GM18520 (cell line): ENCODE results near the gene IP6K3.

Source experiments
- ATAC-seq: cut with Tn5 transposase; IDR thresholded peaks from one replicate; pipeline ENCODE4 v1.9.1; 2021; ENCODE audit not compliant: unreplicated experiment

IP6K3 gene

DNA sequence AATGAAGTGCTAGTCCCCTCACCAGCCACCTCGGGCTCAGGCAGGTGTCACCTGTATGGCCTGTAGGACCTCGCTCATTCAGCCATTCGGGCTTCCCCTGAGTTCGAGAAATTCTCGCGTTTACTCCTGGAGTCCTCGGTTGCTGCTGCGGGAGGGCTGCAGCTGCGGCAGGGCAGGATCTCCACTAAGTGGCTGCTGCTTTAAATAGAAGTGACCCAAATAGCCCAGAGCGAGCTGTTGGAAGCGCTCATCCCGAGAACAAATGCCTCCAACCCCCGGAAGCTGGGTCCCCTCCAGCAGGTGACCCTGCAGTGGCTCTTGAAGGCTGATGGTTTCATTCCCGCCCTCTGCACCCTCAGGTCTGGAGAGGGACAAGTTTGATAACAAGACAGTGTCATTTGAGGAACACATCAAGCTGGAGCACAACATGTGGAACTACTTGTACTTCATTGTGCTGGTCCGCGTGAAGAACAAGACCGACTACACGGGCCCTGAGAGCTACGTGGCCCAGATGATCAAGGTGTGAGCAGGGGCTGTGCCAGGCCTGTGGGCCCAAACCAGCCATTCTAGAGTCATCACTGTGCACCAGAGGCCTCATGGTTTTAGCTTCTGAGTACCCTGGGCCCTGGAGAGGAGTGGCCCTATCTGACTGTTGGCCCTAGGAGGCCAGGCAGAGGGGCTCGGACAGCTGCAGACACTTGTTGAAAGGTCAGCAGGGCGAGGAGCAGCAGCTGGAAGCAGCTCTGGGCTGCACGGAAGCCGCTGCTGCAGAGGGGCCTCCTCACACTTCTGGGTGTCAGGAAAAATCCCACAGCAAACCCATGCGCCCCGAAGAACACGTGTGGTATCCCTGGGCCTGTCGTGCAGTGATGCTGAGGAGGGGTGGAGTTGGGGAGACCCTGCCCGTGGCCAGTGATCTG is 53.3 kb downstream of the IP6K3 start:
- no peak for ATAC-seq

DNA sequence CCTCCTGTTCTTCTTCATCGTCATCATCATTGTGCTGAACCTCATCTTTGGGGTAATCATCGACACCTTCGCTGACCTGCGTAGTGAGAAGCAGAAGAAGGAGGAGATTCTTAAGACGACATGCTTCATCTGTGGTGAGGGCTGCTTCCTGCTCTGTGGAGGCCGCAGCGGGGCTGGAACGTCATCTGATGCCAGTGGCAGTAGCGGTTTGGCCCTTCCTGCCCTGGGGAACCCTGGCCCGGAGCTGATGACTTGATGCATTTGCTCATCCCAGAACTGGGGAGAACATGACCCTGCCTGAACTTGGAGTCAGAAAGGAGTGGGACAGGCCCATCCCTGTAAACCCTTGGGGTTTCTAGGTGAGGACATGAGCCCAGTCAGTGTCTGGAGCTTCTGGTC is 53.9 kb downstream of the IP6K3 start:
- no peak for ATAC-seq

DNA sequence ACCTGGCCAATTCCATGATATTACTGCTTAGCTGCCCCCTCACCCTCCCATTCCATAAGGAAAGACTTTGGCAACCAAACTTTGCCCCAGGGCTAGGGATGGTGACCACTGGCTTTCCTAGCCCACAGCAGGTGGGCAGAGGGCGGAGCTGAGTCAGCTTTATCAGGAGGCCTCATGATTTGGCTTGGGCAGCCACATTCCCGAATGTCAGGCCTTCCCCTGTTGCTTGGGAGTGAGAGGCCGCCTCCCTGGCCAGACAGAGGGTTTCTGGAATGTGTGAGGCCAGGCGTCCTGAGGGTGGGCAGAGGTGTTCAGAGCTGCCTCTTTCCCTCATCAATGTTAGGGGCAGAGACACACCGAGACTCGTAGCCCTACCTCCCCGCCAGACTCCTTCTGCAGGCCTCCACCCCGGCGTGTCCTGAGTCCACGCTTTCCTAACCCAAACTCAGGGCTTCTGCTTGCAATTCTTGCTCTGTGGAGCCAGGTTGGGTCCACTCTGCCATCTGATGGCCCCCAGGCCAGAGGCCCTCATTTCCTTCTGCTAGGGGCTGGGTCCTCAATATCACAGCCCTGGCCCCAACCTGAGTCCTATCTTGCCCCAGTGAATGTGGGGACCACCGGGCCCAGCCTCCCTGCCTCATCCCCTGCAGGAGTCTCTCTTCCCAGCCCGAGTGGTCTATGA is 54.5 kb downstream of the IP6K3 start:
- ATAC-seq: no peak

DNA sequence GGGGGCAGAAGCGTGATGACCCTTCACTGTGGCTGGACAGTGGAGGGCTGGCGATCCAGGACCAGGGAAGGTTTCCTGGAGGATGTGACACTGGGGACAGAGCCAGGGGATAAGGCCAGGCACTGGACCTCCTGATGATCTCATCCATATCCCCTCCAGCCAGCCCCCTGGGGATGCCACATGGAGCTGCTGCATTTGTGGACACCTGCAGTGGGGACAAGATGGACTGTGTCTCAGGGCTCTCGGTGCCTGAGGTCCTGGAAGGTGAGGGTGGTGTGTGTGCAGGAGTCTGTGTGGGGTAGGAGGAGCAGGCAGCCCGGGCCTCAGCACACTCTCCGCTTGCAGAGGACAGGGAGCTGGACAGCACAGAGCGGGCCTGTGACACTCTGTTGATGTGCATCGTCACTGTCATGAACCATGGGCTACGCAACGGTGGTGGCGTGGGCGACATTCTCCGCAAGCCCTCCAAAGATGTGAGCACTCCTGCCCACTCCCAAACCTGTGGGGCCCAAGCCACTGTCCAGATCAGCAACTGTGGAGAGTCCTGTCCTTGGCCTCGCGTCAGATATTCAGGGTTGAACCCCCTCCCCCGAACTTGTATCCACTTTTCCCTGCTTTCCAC is 55.1 kb downstream of the IP6K3 start:
- ATAC-seq: no peak

DNA sequence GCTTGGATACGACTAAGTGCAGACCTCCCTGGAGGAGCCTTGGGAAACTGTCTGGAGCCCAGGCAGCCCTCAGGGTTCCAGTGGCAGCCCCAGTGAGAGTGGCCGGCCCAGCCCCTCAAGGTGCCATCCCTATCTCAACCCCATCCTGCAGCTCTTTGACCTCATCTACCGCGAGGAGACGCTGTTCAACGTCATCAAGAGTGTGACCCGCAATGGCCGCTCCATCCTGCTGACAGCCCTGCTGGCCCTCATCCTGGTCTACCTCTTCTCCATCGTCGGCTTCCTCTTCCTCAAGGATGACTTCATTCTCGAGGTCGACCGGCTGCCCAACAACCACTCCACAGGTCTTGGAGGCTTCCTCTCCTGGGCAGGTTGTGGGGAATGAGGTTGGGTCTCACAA is 55.9 kb downstream of the IP6K3 start:
- ATAC-seq: no peak

DNA sequence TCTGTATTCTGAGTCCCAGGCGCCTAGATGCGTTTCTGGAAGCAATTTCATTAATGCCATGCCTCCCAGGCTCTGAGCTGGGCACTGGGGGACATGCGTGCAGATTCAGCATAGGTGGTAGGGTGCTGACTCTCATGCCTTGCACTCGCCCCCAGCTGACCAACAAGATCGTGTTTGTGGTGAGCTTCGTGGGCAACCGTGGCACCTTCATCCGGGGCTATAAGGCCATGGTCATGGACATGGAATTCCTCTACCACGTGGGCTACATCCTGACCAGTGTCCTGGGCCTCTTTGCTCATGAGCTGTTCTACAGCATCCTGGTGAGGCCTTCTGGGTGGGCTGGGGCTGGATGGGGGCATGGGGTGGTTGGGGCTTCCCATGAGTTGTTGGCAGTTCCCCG is 56.8 kb downstream of the IP6K3 start:
- ATAC-seq: no peak

DNA sequence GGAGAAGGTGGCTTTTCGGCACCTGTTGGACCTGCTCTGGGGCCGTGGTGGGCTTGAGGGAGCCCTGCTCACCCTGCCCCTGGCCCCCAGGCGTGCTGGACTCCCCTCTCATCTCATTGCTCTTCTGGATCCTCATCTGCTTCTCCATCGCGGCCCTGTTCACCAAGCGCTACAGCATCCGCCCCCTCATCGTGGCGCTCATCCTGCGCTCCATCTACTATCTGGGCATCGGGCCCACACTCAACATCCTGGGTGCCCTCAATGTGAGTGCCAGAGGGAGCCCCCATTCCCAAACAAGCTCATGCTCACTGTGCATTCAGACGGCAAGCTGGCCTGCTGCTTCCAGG is 57.6 kb downstream of the IP6K3 start:
- no peak for ATAC-seq

DNA sequence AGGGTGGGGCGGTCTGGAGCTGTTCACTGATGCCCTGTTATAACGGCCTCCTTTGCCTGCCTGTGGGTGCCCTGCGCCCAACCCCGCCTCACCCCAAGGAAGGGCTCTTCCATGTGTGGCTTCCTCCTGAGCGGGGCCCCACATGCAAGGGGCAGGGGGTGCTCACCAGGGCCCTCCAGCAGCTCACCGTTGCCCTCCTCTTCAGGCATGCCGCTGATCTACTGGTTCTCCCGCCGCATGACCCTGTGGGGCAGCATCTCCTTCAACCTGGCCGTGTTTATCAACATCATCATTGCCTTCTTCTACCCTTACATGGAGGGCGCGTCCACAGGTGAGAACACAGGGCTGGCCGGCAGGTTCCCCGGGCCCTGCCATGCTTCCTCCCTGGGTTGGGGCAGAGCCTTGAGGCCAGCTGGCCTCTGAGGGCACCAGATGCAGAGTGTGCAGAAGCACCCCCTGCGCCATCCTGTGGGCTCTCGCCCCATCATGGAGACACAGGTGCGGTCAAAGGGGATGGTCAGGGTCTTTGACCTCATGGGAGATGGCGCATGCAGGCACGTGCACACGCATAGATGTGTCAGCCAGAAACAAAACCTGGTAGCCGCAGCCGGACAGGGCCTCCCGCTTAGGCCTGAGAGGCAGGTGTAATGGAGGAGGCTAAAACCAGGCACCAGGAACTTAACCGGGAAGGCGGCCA is 58.1 kb downstream of the IP6K3 start:
- ATAC-seq: no peak

DNA sequence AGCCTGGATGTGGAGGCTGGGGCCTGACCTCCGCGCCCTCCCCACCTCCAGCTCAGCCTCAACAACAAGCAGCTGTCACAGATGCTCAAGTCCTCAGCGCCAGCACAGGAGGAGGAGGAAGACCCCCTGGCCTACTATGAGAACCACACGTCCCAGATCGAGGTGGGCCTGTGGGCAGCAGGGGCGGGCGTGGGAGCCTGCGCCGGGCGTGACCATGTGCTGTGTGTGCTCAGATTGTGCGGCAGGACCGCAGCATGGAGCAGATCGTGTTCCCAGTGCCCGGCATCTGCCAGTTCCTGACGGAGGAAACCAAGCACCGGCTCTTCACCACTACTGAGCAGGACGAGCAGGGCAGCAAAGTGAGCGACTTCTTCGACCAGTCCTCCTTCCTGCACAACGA is 58.7 kb downstream of the IP6K3 start:
- ATAC-seq: no peak

DNA sequence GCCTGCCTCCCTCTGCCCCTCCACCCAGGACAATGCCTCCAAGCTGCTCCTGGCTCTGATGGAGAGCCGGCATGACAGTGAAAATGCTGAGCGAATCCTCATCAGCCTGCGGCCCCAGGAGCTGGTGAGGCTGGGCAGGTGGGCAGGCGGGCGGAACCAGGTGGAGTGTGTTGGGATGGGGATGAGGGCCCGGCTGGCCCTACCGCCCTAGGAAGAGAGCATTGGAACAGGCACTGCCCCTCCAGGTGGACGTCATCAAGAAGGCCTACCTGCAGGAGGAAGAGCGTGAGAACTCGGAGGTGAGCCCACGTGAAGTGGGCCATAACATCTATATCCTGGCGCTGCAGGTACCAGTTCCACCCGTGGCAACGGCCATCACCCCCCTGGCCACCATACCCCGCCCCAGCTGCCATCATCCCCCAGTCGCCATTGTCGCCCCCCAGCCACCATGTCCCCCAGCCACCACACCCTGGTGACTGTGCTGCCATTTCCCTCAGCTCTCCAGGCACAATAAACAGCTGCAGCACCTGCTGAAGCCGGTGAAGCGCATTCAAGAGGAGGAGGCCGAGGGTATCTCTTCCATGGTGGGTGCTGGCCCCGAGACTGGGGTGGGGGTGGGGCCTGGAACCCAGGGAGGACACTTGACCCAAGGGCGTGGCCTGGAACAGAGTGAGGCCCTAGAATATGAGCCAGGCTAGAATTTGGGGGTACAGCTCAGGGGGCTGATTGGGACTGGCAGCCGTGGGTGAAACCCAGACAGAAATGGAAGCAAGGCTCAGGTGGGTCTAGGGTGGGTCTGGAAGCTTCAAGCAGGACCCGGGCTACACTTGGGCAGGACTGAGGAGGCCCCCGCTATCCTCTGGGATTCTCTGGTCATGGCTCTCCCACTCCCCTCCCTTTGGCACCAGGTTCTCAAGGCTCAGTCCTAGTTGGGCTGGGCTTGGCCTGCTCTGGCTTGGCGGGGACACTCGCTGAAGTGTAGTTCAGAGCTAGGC is 59.4 kb downstream of the IP6K3 start:
- no peak for ATAC-seq

DNA sequence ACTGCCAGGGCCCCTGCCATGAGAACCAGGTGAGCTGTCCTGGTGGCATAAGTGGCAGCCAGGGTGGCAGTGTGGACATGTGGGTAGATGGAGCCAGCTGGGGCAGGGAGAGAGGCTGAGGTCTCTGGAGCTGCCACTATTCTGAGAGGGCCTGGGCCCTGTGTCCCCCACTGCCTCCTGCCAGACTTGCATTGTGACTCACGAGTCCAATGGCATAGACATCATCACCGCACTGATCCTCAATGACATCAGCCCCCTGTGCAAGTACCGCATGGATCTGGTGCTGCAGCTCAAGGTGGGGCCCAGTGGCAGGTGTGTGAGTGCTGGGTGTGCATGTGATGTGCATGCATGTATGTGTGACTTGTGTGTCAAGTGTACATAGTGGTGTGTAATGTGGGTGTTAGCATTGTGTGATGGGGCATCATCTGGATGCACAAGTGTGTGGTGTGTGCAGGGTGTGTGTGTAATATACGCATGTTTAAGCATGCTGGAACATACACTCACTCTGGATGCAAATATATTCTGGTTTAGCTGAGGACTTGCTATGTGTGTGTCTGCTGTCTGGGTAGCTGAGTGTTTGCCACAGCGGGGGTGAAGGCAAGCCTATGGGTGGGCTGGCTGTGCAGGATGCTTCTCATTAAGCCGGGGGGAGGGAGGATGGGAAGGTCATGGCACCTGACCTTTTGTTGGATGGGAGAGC is 60.3 kb downstream of the IP6K3 start:
- no peak for ATAC-seq

DNA sequence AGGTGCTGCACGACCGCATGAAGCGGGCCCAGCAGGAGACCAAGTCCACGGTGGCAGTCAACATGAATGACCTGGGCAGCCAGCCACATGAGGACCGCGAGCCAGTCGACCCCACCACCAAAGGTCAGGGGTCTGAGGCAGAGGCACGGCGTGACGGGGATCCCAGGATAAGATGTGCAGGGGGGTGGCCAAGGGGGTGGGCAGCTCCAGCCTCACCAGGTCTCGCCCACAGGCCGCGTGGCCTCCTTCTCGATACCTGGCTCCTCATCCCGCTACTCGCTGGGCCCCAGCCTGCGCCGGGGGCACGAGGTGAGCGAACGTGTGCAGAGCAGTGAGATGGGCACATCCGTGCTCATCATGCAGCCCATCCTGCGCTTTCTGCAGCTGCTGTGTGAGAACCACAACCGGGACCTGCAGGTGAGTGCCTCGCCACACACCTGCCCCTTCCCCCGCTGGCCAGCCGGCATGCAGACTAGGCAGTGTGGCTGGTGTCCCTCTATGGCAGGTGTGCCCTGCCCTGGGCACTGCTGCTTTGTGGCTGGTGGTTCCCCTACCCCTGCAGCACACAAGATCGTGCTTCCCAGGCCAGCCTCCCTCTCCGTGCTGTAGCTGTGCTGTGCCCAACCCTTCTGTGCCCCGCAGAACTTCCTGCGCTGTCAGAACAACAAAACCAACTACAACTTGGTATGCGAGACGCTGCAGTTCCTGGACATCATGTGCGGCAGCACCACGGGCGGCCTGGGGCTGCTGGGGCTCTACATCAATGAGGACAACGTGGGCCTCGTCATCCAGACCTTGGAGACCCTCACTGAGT is 61.1 kb downstream of the IP6K3 start:
- ATAC-seq: no peak

DNA sequence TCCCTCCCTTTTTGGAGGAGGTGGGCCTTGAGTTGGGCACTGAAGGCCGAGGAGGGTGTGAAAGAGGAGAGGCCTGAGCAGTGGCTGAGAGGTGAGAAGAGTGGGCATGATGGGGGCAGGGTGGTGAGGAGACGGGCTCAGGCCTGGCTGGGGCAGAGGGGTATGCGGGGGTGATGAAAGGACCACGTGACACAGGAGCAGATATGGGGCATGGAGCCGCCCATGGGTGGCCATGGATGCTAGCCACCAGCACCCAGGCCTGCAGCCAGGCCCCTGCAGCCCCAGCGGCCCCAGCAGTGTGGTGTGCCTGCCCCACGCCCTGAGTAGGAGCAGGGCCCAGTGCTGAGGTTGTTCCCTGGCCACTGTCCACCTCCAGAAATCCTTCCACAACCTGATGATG is 61.7 kb downstream of the IP6K3 start:
- ATAC-seq: no peak

DNA sequence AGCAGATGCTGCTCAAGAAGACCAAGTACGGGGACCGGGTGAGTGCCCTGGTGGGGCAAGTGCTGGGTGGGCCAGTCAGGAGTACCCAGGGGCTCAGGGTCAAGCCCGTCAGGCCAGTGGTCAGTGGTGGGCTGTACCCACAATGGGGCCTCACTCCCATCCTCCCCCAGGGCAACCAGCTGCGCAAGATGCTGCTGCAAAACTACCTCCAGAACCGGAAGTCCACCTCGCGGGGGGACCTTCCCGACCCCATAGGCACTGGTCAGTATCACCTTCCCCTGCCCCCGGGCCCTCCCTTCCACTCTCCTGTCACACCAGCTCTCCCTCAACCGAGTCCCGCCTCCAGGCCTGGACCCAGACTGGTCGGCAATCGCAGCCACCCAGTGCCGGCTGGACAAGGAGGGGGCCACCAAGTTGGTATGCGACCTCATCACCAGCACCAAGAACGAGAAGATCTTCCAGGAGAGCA is 62.2 kb downstream of the IP6K3 start:
- ATAC-seq: no peak

DNA sequence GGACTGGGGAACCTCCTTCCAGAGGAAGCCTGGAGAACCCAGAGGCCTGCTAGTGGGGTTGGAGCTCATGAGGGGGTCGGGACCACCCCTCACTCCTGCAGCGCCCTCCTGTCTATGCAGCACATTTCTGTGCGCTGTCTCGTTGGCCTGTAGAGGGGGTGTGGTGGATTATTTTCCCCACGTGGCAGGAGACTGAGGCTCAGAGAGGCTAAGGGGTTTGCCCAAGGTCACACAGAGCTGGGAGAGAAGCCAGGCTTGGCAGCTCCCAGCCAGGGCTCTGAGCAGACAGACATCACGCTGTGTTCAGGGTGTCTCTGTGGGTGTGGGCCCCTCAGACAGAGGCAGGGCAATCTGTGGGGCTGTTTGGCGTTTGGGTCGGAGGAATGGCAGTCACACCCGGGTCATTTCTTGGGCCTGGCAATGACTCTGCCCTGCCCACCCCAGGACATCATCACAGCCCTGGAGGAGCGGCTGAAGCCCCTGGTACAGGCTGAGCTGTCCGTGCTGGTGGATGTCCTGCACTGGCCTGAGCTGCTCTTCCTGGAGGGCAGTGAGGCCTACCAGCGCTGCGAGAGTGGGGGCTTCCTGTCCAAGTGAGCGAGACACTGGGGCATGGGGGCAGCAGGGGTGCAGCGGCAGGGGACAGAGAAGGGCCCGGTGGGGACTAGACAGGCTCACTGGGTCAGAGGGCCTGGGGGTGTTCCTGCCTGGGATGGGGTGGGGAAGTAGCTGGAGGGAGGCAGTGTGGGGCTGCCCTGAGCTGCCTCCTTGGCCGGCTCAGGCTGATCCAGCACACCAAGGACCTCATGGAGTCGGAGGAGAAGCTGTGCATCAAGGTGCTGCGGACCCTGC is 62.9 kb downstream of the IP6K3 start:
- ATAC-seq: no peak

DNA sequence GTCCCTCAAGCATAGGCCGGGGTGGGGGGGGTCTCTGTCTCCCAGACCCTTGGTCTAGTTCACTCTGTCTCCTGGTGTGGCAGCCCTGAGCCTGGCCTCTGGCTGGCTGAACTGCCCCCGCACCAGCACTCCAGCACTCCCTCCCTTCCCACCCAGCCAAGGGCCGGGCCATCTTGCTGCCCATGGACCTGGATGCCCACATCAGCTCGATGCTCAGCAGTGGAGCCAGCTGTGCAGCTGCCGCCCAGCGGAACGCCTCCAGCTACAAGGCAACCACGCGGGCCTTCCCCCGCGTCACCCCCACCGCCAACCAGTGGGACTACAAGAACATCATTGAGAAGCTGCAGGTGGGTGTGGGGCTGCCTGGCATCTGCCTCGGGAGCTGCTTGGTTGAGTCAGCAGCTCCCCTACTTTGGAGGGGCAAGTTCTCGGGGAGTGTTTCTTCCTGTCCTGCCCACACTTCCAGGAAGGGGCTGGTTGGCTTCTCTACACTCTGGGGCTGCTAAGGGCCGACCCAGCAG is 63.6 kb downstream of the IP6K3 start:
- no peak for ATAC-seq

DNA sequence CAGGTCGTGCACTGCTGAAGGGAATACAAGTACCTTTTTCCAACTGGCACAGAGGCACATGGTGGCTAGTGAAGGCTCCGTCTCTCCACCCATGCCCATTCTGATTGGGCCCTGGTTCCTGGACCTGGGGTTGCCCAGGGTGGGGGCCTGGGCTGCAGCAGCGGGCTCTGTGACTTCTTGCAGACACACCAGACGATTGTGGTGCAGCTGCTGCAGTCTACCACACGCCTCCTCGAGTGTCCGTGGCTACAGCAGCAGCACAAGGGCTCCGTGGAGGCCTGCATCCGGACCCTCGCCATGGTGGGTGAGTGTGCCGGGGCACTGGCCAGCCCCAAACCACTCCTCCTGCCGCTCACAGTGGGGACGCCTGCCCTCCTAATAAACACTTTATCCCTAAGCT is 64.4 kb downstream of the IP6K3 start:
- ATAC-seq: no peak

DNA sequence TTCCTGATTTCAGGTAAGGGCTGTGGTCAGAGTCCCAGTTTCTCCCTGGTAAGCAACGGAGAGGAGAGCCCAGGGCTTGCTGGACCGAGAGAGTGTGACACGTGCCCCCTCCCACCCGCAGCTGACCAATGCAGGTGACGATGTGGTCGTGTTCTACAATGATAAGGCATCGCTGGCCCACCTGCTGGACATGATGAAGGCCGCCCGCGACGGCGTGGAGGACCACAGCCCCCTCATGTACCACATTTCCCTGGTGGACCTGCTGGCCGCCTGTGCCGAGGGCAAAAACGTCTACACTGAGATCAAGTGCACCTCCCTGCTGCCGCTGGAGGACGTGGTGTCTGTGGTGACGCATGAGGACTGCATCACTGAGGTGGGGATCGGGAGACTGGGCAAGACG is 66.9 kb downstream of the IP6K3 start:
- no peak for ATAC-seq
